Skin epidermis (tissue), 12 donors: Measurements from ENCODE around the gene NPC2.
"Not testable (repeated sequence)": the region's sequence is repeated elsewhere in the genome, so short reads cannot be mapped to it uniquely, and the experiment has no call there.

Source experiments
- H3K27ac ChIP-seq, 21 experiments: fragments of 200-600 bp; sonication (generic) in 11 of 21; one replicate each; pipeline ENCODE4 v1.5.0; 2020; ENCODE audit warnings: mild to moderate bottlenecking in 3 of 21, inconsistent platforms in 2 of 21, moderate library complexity in 2 of 21
- H3K4me3 ChIP-seq, 7 experiments: fragments of 200-600 bp; sonication (generic) in 2 of 7; one replicate each; pipeline ENCODE4 v1.5.0; 2020; ENCODE audit warnings: inconsistent platforms in 2 of 7, mild to moderate bottlenecking in 2 of 7, moderate library complexity in 1 of 7

NPC2 gene

DNA sequence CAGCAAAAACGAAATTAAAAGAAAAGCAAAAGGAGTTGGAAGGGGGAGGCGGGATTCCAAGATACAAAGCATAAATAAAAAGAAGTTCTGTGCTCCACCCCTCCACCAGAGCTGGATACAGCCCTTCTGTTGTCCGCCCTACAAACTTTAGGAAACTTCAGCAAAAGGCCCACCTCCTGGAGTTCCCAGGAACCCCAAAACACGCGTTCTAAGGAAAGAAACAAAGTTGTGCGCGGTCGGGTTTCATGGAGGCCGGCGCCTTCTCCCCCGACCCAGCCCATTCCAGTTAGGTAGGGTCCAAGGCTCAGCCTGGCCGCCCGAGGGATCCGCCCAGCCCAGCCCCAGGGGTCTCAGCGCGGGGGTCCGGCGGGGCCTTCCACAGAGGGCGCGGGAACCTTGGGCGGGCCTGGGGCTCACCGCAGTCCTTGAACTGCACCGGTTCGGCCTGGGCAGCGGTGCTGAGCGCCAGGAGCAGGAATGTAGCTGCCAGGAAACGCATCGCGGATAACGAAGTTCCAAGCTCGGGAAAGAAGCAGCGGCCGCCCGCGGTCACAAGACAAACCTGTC lies at the start of gene NPC2:
NPC2 (minus strand) TSS at position 530 of the 567 bp plus-strand sequence; CDS start at position 499, 31 bp downstream.
- Histone ChIP-seq H3K4me3 (peak within 1 kb of the TSS; percentile 59 to 97 (median 92)), H3K27ac (peak within 1 kb of the TSS; percentile 82 to 95 (median 92))

DNA sequence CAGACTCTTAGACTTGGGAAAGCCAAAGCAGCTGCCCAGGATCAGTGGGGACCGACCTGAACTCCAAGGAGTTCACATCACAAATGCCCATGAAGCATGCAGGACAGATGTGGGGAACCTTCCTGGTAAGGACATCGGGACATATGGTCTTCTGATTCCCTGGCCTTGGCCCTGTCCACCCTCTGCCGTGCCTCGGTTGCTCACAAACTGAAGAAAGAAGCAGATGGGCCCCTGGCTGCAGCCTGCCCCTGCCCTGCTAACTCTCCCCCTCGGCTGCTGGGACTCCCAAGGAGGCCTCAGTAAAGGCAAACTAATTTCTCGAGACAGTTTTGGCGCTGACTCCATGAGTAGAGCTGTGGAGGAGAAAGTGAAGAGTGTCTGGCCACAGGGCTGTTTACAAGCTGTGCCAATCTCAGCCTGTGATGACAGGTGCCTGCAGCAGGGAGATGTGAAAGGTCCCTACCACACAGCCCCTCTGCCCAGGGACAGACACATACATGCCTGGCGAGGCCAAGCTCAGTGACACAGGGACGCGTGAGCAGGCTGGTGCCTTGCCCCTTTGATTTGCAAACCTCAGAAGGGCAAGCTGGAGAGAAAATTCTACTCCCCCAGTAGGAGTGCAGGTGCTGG lies 49.1 kb upstream of the NPC2 start:
- Histone ChIP-seq H3K4me3 (no peak overlapping the region), H3K27ac (no peak overlapping the region)

DNA sequence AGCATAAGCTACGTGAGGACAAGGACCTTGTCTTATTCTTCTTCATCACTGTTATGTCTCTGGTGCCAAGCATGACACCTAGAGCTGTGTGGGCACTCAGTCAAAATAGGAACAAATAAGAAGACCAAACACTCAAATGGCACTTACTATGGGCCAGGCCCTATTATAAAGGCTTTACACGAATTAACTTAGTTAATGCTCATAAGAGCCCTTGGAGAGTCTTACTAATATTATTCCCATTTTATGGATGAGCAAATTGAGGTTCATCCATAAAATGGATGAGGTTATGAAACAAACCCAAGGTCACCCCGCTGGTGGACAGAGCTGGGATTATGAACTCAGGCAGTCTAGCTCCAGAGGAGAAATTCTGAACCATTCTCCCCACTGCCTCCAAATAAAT lies 48.1 kb upstream of the NPC2 start:
- Histone ChIP-seq H3K4me3 (no peak overlapping the region), H3K27ac (no peak overlapping the region)

DNA sequence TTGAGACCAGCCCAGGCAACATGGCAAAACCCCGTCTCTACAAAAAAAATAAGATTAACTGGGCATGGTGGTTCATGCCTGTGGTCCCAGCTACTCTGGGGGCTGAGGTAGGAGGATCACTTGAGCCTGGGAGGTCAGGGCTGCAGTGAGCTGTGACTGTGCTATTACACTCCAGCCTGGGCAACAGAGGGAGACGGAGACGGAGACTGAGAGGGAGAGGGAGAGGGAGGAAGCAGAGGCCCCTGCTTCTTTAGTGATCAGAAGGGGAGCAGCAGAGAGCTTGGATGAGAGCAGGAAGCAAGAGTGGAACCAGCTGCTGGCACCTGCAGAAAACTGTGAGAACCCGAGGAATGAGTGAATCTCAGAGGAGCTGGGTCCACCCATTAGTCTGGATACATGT lies 46.4 kb upstream of the NPC2 start:
- Histone ChIP-seq H3K27ac (no peak overlapping the region), H3K4me3 (no peak overlapping the region)

DNA sequence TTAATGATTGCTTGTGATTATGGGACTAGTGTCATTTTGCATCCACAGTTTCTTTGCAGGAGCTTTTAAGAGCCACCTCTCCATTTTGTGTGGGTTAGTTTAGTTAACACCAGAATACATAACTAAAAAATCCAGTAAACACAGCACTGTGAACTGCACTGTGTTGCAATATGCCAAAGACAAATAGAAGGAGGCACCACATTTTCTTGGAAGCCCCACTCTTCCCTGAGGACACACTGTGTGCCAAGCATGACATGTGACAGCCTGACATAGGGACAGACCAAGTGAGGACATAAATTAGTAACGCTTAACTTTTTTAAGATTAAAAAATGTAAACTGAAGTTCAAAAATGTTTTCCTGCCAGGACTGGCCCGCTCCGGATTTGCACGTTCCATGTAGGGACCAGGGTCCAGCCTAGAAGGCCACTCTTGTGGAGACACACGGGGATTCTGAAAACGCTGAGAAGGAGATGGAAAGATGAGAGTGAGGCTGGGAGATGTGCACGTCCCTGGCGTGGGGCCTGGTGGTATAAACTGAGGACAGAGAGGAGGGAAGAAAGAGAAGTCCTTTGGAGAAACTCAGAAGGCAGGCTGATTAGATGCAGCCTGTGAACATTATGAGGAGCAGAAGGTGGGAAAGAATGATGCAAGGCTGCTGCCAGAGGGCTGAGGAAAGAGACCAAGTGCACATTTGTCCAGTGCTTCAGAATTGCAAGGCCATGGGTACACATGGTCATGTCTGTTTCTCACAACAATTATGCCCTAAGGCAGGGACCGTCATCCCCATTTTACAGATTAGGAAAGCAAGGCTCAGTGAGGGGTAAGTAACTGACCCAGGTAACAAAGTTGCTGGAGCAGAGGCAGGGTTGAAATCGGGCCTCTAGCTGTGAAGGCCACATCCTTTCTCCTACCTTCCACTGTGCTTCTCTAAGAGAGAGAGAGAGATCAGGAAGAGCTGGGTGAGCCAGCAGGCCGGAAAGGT lies 45.6 kb upstream of the NPC2 start:
- no peak overlapping the region for H3K4me3 ChIP-seq
- peak overlapping the region in 1 of 21 experiments; percentile 16 for H3K27ac ChIP-seq

DNA sequence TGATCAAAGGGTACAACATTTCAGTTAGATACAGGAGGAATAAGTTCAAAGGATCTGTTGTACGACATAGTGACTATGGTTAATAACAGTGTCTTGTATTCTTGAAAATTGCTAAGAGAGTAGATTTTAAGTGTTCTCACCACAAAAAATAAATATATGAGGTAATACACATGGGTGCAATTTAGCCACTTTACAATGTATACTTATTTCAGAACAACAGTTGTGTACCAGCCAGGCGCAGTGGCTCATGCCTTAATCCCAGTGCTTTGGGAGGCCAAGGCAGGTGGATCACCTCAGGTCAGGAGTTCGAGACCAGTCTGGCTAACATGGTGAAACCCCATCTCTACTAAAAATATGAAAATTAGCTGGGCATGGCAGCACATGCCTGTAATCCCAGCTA lies 43.2 kb upstream of the NPC2 start:
- H3K27ac ChIP-seq, H3K4me3 ChIP-seq: not testable (repeated sequence)

DNA sequence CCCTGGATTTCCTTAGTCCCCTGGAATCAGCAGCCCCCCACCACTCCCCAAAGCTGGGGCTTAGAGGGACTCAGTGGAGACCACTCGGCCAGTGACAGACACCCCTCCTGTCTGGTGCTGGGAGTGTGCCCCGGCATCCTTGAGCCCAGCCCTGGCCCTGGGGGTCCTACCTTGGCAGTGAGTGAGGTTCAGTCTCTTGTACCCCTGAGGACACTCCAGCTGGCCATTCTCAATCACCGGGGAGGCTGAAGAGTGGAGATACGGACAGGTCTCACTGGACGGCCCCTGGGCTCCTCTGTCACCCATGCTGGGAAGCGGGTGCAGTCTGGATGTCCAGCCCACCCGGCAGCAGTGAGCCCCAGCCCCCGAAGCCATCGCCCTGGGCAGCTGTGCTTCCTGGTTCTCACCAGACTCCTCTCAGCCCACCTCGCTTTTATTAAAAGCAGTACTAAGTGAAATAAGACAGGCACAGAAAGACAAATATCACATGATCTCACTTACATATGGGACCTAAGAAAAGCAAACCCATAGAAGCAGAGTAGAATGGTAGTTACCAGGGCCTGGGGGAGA lies 42.7 kb upstream of the NPC2 start:
- H3K4me3 ChIP-seq = no peak overlapping the region
- H3K27ac ChIP-seq = no peak overlapping the region

DNA sequence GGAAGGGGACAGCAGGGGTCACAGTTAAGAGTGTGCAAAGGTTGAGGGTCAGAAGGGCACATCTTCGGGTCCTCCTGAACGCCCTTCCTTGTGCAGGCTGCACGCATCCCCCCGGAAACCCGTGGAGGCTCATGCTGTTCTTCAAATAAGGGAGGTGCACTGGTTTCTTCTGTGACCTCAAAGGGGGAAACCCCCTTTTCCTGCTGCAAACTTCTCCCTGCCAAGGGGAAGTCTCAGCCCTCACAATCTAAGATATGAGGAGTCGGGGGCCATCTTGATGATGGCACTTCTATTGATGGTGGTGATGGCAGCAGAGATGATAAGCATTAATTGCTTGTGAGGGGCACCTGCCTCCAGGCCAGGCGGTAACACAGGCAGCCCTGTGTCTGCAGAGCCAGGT lies 40.5 kb upstream of the NPC2 start:
- H3K27ac ChIP-seq = no peak overlapping the region
- H3K4me3 ChIP-seq = no peak overlapping the region

DNA sequence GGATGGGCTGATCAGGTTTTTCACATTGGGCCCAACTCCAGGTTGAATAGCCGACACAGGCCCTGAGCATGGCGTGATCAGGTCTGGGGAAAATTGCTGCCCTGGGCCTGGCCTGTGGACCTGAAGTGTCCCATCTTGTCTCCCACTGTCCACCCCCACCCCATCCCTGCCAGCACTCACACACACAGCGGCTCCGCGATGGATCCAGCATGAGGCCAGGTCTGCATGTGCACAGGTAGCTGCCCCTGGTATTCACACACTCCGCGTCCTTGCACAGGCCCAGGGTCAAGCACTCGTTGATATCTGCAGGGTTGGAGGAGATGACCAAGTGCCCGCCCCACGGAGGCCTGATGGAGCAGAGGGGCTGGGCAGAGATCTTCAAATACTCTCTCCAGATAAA lies 39.1 kb upstream of the NPC2 start:
- H3K4me3 ChIP-seq = no peak overlapping the region
- H3K27ac ChIP-seq = no peak overlapping the region

DNA sequence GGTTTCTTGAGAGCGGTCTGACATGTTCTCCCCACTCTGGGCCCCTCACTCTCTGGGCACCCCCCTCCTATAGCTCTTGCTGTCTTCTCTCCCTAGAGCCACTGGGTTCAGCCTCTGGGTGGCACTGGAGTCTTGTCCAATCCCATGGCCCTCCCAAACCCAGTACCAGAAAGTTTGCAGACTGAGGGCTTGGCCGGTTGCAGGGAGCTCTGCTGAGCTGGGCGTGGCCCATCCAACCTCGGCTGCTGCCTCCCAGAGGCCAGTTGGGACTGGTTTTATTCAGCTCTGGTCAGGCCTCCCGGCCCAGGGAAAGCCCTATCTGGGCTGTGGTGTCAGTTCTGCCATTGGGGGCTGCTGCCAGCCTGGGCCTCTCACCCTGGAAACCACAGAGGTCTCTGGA lies 38.4 kb upstream of the NPC2 start:
- Histone ChIP-seq H3K4me3 (no peak overlapping the region), H3K27ac (no peak overlapping the region)

DNA sequence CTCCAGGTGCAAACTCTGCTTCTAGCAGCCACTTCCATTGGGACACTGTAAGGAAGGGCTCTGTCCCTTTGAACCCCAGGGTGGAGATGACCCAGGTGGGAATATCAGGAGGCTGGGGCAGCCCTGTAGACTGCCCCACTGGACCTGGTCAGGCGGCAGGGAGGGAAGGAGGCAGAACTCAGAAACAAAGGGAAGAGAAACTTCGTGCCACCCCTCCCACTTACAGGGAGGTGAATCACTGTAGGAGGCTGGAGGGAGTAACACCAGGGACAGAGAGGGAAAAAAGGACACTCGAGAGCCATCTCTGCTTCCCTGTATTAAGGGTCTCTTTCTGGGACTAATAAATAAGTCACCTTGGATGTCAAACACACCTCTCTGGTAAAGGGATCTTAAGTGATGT lies 37.9 kb upstream of the NPC2 start:
- no peak overlapping the region for H3K27ac ChIP-seq
- no peak overlapping the region for H3K4me3 ChIP-seq

DNA sequence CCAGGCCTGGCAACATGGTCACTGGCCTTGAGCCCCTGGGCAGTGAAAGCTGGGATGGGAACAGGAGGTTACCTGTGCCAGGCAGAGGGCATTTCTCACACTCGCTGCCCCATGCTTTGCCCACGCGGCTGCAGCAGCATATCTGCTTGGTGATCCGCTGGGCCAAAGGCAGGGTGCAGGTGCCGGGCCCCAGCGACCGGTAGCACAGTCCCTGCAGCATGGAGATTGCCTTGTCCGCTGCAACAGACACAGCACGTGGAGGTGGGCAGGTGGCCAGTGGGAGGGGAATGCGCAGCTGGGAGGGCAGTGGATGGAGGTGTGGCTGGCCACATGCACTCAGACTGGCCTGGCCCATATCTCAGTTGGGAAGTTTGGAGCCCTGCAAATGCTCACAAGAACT lies 35.8 kb upstream of the NPC2 start:
- Histone ChIP-seq H3K27ac (no peak overlapping the region), H3K4me3 (no peak overlapping the region)

DNA sequence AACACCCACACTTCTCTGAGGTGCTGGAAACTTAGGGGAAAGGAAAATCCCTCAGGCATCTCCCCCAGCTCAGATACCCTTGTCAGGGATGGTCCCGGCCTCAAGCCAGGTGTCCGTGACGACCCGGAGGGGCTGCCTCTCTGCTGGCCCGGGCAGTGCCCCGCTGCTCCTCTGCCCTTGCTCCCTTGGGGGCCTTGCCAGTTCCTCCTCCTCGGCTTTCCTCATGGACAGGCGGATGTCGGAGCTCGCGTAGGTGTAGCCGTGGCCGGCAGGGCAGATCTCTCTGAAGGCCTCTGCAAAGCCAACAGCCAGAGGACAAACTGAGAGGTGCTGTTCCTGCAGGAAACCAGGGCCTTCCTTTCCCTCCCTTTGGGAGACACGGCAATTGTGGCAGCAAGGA lies 35.3 kb upstream of the NPC2 start:
- no peak overlapping the region for H3K4me3 ChIP-seq
- no peak overlapping the region for H3K27ac ChIP-seq

DNA sequence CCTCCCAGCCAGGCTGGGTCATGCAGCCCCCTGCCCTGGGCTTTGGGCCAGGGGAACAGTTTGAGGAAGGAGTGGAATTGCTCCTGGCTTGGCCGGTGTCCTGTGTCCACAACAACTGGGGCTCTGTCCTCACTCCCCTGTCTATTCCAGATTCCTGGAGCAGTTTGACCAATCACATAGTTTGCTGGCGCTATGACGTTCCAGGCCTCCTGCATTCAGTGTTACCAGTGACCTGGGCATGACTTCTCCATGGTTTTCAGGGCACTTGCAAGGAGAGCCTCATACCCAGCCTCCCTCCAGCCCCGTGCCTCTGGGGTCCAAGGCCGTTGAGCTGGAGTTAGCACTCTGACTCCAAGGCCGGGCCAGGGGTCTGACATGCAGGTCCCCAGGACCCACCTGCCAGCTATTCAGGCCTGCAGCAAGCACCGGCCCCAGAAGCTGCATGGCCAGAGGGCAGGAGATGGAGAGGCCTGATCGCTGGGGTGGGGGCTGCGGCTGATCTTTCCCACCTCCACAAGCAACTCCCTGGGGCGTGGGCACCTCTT lies 34.7 kb upstream of the NPC2 start:
- H3K27ac ChIP-seq = no peak overlapping the region
- no peak overlapping the region for H3K4me3 ChIP-seq

DNA sequence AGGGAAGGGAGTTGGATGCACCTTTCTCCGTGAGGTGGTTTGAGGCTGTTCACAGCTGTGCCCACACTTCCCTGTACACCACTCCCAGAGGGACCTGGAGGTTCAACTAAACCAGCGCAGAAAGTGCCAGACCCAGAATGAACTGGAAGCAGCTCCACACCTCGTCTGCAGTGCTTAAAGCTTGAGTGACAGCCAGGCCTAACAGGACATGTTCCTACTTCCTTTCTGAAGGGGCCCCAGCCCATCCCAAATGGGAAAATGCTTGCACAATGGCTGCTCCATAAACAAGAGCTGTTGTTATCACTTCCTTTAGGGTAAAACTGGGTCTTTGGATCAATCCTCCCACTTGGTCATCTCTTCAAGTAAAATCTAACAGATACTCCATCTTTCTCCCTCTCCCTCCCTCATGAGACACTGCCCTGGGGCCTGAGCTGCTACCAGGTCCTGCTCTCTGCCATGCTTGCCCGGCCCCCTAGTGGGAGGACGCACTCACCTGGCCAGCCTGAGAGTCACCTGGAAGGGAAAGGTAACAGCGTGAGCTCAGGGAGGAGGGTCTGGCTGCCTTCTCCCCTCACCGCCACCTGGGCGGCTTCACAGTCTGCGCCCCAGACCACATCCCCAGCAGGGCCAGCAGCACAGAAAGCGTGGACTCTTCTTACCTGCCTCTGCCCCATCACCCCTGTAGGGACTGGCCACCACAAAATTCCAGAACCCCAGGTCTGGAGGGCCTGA lies 33.9 kb upstream of the NPC2 start:
- Histone ChIP-seq H3K4me3 (no peak overlapping the region), H3K27ac (no peak overlapping the region)

DNA sequence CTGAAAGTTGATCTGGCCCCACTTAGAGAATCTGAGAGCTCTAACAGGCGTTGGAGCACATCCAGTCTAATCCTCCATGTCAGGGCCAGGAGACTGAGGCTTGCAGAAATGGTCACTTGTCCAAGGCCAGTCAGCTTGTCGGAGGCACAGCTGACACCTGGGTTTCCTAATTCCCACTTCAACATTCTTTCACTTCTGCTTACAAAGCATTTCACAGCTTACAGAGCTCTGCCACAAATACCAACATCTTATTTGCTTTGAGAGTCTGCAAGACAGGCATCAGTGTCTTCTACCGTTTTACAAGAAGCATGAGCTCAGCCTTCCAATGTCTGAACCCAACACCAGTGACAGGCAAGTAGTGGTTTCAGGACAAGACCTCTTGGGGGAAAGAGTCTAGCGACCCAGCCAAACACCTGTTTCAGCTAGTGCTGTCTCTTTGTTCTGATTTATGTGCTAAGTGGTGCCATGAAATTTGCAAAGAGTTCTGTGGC lies 32.3 kb upstream of the NPC2 start:
- H3K27ac ChIP-seq = no peak overlapping the region
- no peak overlapping the region for H3K4me3 ChIP-seq

DNA sequence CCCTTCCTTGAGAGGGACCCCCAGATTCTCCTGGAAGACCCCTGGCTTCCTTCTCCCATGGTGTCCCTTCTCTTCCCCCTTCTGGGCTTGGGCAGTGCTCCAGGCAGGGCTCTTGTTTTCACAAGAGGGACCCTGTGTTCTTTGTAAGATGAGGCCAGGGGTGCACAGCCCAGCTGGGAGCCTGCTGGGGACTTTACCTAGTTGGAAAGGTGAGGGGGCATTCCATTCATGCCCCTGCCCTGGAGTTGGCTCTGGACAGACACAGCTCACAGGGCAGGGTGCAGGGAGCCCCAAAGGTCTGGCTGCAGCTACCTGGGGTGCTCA lies 31.7 kb upstream of the NPC2 start:
- H3K4me3 ChIP-seq = no peak overlapping the region
- peak overlapping the region in 1 of 21 experiments; percentile 6 for H3K27ac ChIP-seq

DNA sequence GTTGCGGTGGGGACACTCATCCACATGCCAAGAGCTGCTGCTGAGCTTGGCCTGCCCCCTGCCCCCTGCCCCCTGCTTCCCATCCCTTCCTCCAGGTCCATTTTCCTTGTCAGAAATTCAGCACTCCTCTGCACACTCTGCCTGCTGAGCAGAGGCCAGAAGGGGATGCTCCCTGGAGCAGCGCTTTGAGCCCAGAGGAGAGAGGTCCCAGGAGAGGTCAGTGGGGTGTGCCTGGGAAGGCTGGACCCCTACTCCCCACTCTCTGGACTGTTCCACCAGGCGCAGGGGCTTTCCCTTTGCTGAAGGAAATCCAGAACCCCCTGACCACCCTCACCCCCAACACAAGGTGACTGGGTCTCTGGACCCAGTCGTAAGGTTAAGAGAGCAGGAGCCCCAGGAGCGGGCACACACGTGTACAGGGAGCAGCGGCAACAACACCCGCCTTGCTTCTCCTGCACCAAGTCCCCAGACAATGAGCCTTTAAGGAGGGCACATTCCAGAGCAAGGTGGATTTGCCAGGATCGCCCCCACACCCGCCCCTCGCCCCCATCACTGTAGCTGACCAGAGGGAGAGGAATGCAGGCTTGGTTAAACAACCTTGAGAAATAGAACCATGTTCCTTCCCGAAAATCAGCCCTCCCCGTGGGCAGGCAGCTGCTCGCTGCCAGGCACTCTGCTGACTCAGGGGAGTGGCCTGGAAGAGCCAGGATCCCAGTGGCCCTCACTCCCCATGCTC lies 31.1 kb upstream of the NPC2 start:
- Histone ChIP-seq H3K27ac (peak overlapping the region in 1 of 21 experiments; percentile 6), H3K4me3 (no peak overlapping the region)

DNA sequence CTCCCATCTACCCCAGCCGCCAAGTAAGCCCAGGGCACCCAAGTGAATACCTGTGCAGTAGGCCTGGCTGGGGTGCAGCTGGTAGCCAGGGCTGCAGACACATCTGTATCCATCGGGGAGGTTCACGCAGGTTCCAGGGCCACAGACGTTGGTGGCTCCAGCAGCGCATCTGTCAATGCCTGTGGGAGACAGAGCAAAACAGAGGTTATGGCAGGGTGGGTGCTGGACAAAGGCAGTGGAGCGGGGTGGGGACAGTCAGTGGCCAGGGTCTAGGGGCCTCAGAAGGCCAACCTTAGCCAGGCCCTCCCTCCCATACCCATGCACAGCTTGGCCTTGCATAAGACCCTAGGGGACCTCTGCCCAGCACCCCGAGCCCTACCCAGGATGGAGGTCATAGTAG lies 29.6 kb upstream of the NPC2 start:
- Histone ChIP-seq H3K27ac (no peak overlapping the region), H3K4me3 (no peak overlapping the region)
